ENCODE data around the gene SUPV3L1. TPM values are rescaled to one million over a fixed set of nuclear protein-coding genes. Genes with fewer than 3 reads are reported as not detected.

SUPV3L1 gene
- total and polyA plus RNA-seq, 7 donors: 20.8 to 36.2 (median 26.3) TPM

DNA sequence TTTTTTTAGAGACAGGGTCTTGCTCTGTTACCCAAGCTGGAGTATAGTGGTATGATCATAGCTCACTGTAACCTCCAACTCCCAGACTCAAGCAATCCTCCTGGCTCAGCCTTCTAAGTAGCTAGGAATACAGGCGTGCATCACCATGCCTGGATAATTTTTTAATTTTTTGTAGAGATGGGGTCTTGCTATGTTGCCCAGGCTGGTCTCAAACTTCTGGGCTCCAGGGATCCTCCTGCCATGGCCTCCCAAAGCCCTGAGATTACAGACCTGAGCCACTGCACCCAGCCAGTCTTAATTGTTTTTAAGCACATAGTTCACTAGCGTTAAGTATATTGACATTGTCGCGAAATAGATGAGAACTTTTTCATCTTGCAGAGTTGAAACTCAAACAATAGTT, 2.0 kb downstream of the SUPV3L1 start:
- peaks cover 0 to 29% (median 26%) of the 10 kb centered on the region in 4 donors for H3K4me1 ChIP-seq
- peaks cover 0 to 19% (median 5%) of the 10 kb centered on the region in 4 donors for H3K36me3 ChIP-seq
- no peak overlapping the region for H3K4me3 ChIP-seq
- TF ChIP-seq, protein P1, sequence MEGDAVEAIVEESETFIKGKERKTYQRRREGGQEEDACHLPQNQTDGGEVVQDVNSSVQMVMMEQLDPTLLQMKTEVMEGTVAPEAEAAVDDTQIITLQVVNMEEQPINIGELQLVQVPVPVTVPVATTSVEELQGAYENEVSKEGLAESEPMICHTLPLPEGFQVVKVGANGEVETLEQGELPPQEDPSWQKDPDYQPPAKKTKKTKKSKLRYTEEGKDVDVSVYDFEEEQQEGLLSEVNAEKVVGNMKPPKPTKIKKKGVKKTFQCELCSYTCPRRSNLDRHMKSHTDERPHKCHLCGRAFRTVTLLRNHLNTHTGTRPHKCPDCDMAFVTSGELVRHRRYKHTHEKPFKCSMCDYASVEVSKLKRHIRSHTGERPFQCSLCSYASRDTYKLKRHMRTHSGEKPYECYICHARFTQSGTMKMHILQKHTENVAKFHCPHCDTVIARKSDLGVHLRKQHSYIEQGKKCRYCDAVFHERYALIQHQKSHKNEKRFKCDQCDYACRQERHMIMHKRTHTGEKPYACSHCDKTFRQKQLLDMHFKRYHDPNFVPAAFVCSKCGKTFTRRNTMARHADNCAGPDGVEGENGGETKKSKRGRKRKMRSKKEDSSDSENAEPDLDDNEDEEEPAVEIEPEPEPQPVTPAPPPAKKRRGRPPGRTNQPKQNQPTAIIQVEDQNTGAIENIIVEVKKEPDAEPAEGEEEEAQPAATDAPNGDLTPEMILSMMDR (IDR thresholded peaks at IDR 0.05): no peak
- TF ChIP-seq POLR2AphosphoS5 (IDR thresholded peaks at IDR 0.05): no peak
- TF ChIP-seq EP300 (IDR thresholded peaks at IDR 0.05): no peak
- no peak for TF ChIP-seq POLR2A (IDR thresholded peaks at IDR 0.05)
- no peak overlapping the region for H3K27ac ChIP-seq
- 81 to 96% methylated on average over 4 of the region's 4 CpGs for WGBS, 2 donors
- H3K27me3 ChIP-seq: no peaks in the 10 kb centered on the region
- DNase-seq: no peak
- intact Hi-C loops (cut with DNase I): loop anchor here (10.0 kb wide), 1 partner anchor 197 kb away; the partner anchor contains the start of gene KIFBP
- no peaks in the 10 kb centered on the region for H3K9me3 ChIP-seq

DNA sequence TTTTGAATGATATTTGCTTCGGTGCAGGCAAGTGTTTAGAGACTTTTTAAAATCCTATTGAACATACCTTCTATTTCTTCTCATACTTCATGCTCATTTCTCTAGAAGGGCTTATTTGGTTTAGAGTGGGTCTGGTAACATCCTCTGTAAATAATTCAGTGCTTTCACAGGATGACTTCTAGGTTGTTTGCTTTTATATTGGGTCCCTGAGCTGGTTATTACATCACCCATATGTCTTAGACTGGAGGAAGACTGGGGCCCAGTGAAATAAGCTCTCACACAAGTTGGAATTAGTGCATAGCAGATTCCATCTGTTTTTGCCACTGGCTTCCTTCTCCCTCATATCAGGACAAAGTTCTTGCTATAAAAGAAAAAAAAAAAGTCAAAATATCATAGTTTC, 6.5 kb downstream of the SUPV3L1 start:
- no peak overlapping the region for H3K4me3 ChIP-seq
- H3K27me3 ChIP-seq: no peaks in the 10 kb centered on the region
- H3K27ac ChIP-seq: no peak overlapping the region
- TF ChIP-seq, protein P1 (IDR thresholded peaks at IDR 0.05): no peak
- TF ChIP-seq POLR2AphosphoS5 (IDR thresholded peaks at IDR 0.05) (no peak), POLR2A (IDR thresholded peaks at IDR 0.05) (no peak), EP300 (IDR thresholded peaks at IDR 0.05) (no peak)
- peaks cover 1 to 64% (median 23%) of the 10 kb centered on the region in 4 donors for H3K36me3 ChIP-seq
- H3K4me1 ChIP-seq: peaks cover 0 to 13% (median 11%) of the 10 kb centered on the region in 4 donors
- intact Hi-C loops (cut with DNase I): loop anchor here (10.0 kb wide), 1 partner anchor 202 kb away; the partner anchor contains the start of gene KIFBP
- H3K9me3 ChIP-seq: no peaks in the 10 kb centered on the region
- WGBS, 2 donors: 94 to 95% methylated on average over 1 of the region's 1 CpG
- no peak for DNase-seq

DNA sequence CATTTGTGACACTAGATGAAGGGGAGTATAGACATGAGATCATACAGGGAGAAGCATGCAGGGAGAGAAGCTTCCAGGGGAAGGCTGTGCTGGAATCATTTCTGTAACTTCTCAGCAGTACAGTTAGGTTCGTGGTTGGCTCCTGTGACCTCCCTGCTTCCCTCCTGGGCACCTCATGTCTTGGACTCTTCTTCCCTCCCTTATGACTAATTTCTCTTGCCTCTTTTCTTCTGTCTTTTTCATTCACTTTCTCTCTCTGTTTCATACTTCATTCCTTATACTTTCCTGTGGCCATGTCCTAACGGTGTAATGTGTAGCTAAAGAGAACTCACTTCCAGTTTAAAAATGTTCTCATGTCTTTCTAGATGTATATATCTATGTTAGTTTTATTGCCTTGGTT, 21.0 kb downstream of the SUPV3L1 start:
- DNase-seq: no peak
- 86 to 87% methylated on average over 2 of the region's 2 CpGs for WGBS, 2 donors
- Histone ChIP-seq H3K36me3 (peaks cover 24 to 100% (median 40%) of the 10 kb centered on the region in 4 donors), H3K4me1 (no peaks in the 10 kb centered on the region), H3K27me3 (no peaks in the 10 kb centered on the region), H3K27ac (no peak overlapping the region), H3K4me3 (no peak overlapping the region), H3K9me3 (no peaks in the 10 kb centered on the region)
- TF ChIP-seq POLR2AphosphoS5 (IDR thresholded peaks at IDR 0.05): no peak
- TF ChIP-seq, protein P1 (IDR thresholded peaks at IDR 0.05): no peak
- no peak for TF ChIP-seq EP300 (IDR thresholded peaks at IDR 0.05)
- TF ChIP-seq POLR2A (IDR thresholded peaks at IDR 0.05): no peak
- intact Hi-C loops (cut with DNase I): no loop called here

DNA sequence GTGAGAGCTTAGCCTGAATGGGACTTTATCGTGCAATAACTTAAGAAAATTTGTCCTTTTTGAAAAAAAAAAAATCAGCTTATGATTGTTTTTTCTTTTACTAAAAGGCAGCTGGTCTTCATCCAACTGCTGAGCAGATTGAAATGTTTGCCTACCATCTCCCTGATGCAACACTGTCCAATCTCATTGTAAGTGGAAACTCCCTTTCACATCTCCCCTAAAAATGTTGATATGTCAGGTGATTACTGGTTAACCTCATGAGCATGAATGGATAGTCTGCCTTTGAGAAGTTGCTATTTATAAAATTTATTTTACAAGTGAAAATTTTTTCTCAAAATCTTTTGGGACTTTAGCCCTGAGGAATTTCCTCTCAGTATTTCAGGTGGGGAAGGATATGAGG, 22.3 kb downstream of the SUPV3L1 start:
- peaks cover 27 to 100% (median 42%) of the 10 kb centered on the region in 4 donors for H3K36me3 ChIP-seq

DNA sequence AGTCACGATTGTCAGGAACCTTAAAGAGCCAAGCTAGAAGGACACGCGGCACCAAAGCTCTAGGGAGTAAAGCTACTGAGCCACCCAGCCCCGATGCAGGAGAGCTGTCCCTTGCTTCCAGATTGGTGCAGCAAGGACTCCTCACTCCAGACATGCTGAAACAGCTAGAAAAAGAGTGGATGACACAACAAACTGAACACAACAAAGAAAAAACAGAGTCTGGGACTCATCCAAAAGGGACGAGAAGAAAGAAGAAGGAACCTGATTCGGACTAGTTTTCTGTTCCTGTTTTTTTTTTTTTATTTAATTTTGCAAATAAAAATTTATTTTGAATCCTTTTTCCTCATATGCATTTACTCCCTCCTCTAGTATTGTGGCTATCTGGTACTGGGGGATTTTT, 28.7 kb downstream of the SUPV3L1 start:
- Histone ChIP-seq H3K27me3 (no peaks in the 10 kb centered on the region), H3K27ac (no peak overlapping the region), H3K4me3 (no peak overlapping the region), H3K4me1 (no peaks in the 10 kb centered on the region), H3K9me3 (no peaks in the 10 kb centered on the region), H3K36me3 (peaks cover 18 to 56% (median 29%) of the 10 kb centered on the region in 4 donors)
- intact Hi-C loops (cut with DNase I): no loop called here
- WGBS, 2 donors: 89 to 93% methylated on average over 6 of the region's 6 CpGs
- TF ChIP-seq, protein P1 (IDR thresholded peaks at IDR 0.05): no peak
- TF ChIP-seq POLR2AphosphoS5 (IDR thresholded peaks at IDR 0.05) (no peak), POLR2A (IDR thresholded peaks at IDR 0.05) (no peak), EP300 (IDR thresholded peaks at IDR 0.05) (no peak)
- DNase-seq: no peak

More for the DNA sequence above, 22.3 kb downstream of the SUPV3L1 start:
- intact Hi-C loops (cut with DNase I): no loop called here
- no peaks in the 10 kb centered on the region for H3K9me3 ChIP-seq
- H3K4me1 ChIP-seq: no peaks in the 10 kb centered on the region
- H3K27me3 ChIP-seq: no peaks in the 10 kb centered on the region
- H3K27ac ChIP-seq: no peak overlapping the region
- TF ChIP-seq POLR2A (IDR thresholded peaks at IDR 0.05): no peak
- TF ChIP-seq POLR2AphosphoS5 (IDR thresholded peaks at IDR 0.05): no peak
- WGBS, 2 donors: 91 to 93% methylated on average over 1 of the region's 1 CpG
- H3K4me3 ChIP-seq: no peak overlapping the region
- no peak for DNase-seq

Data from sigmoid colon (tissue), 7 donors.